Activated T-helper 1 cell treated with Interleukin-2 at 50 U/mL for 16 hours (primary cell): Measurements from ENCODE around the gene WTAP.
"Not testable (repeated sequence)": the region's sequence is repeated elsewhere in the genome, so short reads cannot be mapped to it uniquely, and the experiment has no call there.

Experiments used
- DNase-seq: peaks from one replicate; pipeline ENCODE4 v3.0.0-alpha.2; 2020; ENCODE audit warnings: low read depth

The WTAP gene

GRCh38 chr6:159726918-159727716 is at the start of gene WTAP:
TSS of gene WTAP (plus strand) at chr6:159727506. CDS start at chr6:159736266, 8,760 bp downstream.
- peak; percentile 96 for DNase-seq

DNA sequence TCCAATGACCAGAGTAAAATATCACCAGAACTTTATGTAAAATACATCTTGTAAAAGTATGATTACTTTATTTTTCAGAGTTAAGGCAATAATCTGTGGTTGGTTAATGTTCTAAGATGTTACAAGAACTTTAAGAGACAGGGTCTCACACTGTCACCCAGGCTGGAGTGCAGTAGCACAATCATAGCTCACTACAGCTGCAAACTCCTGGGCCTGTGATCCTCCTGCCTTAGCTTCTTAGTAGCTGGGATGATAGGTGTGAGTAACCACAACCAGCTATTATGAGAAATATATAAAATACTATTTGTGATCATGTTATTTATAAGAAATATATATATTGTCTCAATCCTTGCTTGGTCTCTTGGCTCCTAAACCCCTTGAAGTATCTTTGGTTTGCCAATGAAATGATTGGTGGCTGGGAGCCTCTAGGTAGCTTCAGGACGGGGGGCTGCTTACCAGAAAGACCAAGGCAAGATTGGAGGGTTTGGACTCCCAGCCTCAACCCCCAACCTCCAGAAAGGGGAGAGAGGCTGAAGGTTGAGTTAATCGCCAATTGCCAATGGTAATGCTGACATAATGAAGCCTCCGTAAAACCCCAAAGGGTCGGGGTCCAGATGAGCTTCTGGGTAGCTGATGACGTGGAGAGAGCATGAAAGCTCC is 49.7 kb upstream of the WTAP start:
- no peak for DNase-seq

DNA sequence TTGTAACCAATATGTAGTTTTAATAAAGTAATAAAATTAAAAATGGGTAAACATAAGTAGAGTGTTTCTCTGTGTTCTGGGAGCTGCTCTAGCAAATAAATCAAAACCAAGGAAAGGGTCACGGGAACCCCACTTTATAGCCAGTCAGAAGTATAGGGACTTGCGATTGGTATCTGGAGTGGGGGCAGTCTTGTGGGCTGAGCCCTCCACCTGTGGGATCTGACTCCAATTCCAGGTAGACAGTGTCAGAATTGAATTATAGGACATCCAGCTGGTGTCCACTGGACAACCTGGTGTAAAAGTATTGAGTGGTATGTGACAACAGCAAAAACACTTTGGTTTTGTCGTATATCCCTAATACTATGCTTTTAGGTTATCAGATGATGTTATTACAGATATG is 48.7 kb upstream of the WTAP start:
- DNase-seq: no peak

- no peak for DNase-seq
These were observed 47.9 kb upstream of the WTAP start for GRCh38 chr6:159679091-159680077.

DNA sequence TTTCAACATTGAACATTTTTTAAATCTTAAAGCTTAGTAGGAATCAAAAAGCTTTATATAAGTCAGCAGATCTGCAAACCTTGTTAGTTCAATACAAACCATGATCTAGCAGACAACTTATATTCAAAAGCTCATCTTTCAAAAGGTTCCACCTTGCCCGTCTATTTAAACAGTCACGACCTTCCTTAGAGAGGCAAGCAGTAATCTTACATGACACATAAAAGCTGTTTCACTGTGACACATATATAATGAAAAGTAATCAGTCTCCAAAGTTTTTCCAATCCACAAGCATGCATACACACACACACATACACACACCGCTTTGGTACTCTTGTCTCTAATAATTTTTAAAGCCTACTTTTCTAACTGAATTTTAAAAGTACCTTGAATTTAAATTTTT is 47.2 kb upstream of the WTAP start:
- no peak for DNase-seq

GRCh38 chr6:159681191-159681880 is 46.0 kb upstream of the WTAP start:
- DNase-seq: no peak

DNA sequence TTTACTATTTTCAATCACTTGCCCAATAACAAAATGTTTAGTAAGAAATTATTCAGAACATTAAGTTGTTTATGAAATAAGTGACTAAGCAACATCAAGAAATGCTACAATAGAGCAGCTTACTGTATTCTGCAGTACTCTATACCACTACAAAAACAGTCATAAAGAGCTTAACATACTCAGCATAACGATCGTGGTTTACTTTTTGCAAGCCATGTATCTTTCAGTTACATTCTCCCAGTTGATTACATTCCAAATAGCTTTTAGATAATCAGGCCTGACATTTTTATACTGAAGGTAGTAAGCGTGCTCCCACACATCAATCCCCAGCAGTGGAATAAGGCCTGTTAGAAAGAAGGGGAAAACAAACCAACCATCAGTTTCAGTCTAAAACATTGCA is 45.0 kb upstream of the WTAP start:
- no peak for DNase-seq

DNA sequence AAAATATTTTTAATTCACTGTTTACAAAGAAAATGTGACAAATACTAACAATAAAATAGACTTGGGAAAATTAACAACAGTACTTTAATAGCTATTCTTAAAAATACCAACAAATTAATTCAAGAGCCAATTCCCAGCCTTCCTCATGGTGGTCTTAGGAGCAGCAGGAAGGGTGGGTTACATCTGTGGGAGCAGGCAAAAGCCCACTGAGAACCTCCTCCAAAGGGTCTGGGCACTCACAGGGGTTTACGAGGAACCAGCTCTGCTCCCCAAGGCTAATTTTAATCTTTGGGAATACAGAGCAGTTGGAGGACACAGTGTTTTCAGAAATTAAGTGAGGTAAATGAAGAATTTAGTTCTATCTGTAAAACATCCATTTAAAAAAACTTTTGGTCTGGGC is 44.5 kb upstream of the WTAP start:
- DNase-seq: no peak

- DNase-seq: no peak
These were observed 43.3 kb upstream of the WTAP start for GRCh38 chr6:159684013-159684304.

DNA sequence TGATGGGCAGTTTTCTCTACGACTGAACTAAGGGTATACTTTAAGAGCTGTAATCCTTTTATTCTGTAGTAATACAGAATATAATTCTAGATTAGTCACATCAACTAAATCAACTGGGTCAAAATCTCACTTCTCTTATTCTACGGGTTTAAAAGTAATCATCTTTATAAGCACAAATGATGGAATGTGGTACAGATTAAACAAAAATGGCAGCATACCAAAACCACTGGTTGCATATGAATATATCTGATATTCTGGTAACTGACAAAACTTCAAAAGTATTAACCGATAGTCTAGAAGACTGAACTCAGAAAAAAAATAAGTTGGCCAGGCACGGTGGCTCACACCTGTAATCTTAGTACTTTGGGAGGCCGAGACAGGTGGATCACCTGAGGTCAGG is 41.3 kb upstream of the WTAP start:
- no peak for DNase-seq

DNA sequence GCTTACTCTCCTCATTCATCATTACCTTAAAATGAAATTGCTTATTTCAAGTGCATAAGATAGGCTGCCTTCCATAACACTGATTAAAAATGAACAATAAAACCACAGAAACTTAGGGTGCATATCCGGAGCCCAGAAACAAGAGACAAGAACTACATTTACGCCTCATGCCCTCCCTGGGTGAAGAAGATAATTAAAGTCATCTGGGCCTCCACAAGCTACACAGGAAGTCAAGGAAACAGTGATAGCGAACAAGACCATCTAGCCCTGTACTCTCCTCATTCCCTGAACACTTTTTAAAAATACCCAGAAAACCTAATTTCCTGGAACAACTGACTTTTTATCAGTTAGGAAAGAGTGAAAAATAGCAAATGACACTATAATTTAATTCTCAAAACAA is 40.6 kb upstream of the WTAP start:
- no peak for DNase-seq

DNA sequence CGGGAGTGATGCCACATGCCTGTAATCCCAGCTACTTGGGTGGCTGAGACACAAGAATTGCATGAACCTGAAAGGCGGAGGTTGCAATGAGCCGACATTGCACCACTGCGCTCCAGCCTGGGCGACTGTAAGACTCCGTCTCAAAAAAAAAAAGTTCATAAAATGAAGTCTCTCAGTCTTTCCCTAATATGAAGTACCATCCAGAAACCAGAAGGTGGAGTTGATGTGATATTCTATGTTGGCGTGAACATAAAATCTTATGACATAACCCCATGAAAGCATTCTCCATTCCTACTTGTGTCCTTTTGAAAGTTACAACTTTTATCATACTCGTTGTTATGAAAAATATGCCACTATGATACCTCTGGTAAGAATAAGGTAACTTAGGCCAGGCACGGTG is 40.0 kb upstream of the WTAP start:
- DNase-seq: no peak

DNA sequence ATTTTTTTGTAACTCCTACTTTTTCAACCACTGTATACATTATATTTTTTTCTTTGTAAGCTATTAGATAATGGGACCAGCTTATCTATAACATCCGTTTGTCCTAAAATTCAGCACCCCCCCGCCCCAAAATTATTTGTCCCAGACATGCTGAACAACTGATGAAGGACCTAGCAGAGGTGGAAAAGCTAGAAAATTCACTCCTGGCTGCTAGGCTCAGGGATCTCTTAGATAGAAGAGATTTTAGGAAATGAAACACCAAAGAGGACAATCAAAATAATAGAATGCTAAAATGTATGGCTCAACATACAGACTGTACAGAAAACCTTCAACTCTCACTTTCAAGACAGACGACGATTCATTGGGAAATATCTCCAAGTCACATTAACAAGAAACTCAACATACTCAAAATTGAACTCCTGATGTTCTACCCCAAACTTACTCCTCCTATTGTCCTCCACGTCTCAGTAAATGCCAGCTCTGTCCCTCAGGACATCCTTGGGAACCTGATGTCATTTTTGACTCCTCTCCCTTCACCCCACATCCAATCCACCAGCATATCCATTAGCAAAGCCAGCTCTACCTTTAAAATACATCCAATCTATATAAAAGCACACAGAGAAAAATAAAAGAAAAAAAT is 38.9 kb upstream of the WTAP start:
- no peak for DNase-seq

GRCh38 chr6:159689001-159689400 is 38.3 kb upstream of the WTAP start:
- DNase-seq: no peak

GRCh38 chr6:159690135-159690534 is 37.2 kb upstream of the WTAP start:
- DNase-seq: not testable (repeated sequence)

- DNase-seq: no peak
These were observed 36.0 kb upstream of the WTAP start for GRCh38 chr6:159691133-159691962.

- DNase-seq: no peak
These were observed 35.4 kb upstream of the WTAP start for GRCh38 chr6:159691963-159692287.

GRCh38 chr6:159692303-159693127 is 34.8 kb upstream of the WTAP start:
- peak; percentile 28 for DNase-seq

DNA sequence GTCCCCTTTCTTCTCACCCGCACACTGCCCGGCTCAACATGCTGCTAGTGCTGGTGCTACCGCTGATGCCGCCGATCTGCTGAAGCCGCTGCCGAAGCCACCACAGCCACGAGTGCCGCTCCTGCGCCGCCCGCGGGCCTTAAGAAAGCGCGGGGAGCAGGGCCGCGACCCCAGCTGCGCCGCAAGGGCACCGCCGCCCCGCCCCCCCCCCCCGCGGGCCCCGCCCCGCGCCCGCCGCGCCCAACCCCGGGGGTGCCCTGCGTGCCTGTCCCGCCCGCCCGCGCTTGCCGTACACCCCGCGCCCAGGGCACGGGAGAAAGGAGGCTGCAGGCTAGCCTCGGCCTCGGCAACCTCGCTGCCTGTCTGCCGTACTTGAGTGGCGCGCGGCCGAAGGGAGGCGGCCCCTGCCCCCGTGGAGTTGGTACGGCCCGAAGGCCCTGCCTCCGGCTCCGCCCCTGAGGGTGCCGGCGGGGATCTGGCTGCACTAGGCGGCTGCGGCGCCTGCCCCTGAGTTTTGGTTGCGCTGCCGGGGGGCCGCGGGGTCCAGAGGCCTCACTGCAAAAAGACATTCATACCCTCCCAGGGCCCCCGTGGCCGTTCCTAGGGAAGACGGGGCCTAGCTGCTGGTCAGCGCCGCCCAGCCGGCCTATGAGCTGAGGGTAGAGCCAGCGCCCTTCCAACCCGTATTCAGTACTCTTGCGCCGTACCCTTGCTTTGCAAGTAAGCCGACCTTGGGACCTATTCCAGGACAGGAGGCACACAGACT is 34.0 kb upstream of the WTAP start, which contains the start of gene SOD2:
Gene SOD2, minus strand, starts transcription at position 114 of the 766 bp plus-strand sequence. Its CDS starts 74 bp downstream, at position 40.
- peak; percentile 76 for DNase-seq
